Lung (tissue), 12 donors: ENCODE measurements around the gene SLC4A2. TPM values are rescaled to one million over a fixed set of nuclear protein-coding genes. Genes with fewer than 3 reads are reported as not detected.

ENCODE experiments used
- ATAC-seq: fragments of 200-7000 bp; cut with Tn5 transposase; one replicate; pipeline ENCODE4 v1.9.1; 2020; ENCODE audit warnings: moderate number of reproducible peaks; ENCODE audit not compliant: insufficient read depth, low FRiP score
- DNase-seq, 3 donors: peaks; one replicate each; pipeline ENCODE4 v3.0.0-alpha.2; 2013 to 2017
- H3K27ac ChIP-seq, 2 donors: one replicate each; pipeline ENCODE4 v1.5.1; 2013; ENCODE audit warnings: mild to moderate bottlenecking in 2 of 2, moderate library complexity in 2 of 2, control low read depth in 1 of 2, inconsistent platforms in 1 of 2, low read depth in 1 of 2, low read length in 1 of 2
- H3K27me3 ChIP-seq, 3 donors: one replicate each; pipeline ENCODE4 v1.5.1; 2013; ENCODE audit warnings: low read length in 2 of 3; ENCODE audit not compliant: control insufficient read depth in 3 of 3, insufficient read depth in 3 of 3
- H3K36me3 ChIP-seq, 4 donors: one replicate each; pipeline ENCODE4 v1.5.1; 2013; ENCODE audit warnings: low read length in 4 of 4, mild to moderate bottlenecking in 1 of 4, moderate library complexity in 1 of 4; ENCODE audit not compliant: control insufficient read depth in 4 of 4, insufficient read depth in 4 of 4
- H3K4me1 ChIP-seq, 5 donors: one replicate each; pipeline ENCODE4 v1.5.1; 2013; ENCODE audit warnings: low read length in 5 of 5, mild to moderate bottlenecking in 2 of 5, moderate library complexity in 1 of 5; ENCODE audit not compliant: control insufficient read depth in 5 of 5, insufficient read depth in 5 of 5
- H3K4me3 ChIP-seq: one replicate; pipeline ENCODE4 v1.5.1; 2013; ENCODE audit warnings: mild to moderate bottlenecking, control low read depth, moderate library complexity
- H3K9ac ChIP-seq, 2 donors: one replicate each; pipeline ENCODE4 v1.5.1; 2013; ENCODE audit warnings: low read length in 2 of 2, control low read depth in 1 of 2; ENCODE audit not compliant: insufficient read depth in 1 of 2
- H3K9me3 ChIP-seq, 4 donors: one replicate each; pipeline ENCODE4 v1.5.1; 2013; ENCODE audit warnings: low read length in 3 of 4, mild to moderate bottlenecking in 1 of 4, moderate library complexity in 1 of 4; ENCODE audit not compliant: control insufficient read depth in 4 of 4, insufficient read depth in 3 of 4
- WGBS, 2 donors: extraction: QIAGEN DNeasy Blood & Tissue Kit; methylation state at CpG; one replicate each; pipeline ENCODE4 v1.1.7; 2013; 5-methylcytosine and 5-hydroxymethylcytosine counted together
- polyA plus RNA-seq, 2 donors: library from polyadenylated mRNA; stranded (reverse); fragments of 200-250 nt; gene quantifications; one replicate each; pipeline ENCODE4 v1.2.1, GENCODE V29; 2013
- total RNA-seq, 2 donors: library from RNA; depleted of rRNA in 1 of 2; stranded (reverse); fragments of >200 nt in 1 of 2; gene quantifications; one replicate each; pipeline ENCODE4 v1.2.1, GENCODE V29; 2014 to 2021
- TF ChIP-seq, protein P1 (sequence below): IDR thresholded peaks from 2 replicates; pipeline ENCODE4 v1.5.1; 2012; ENCODE audit warnings: mild to moderate bottlenecking; ENCODE audit errors: control extremely low read depth, extremely low read depth
- donor health status: control.
- donor health status: control.
- donor health status: Bipolar disorder and iron deficiency.
- donor health status: healthy.
- donor health status: DM: yes; HTN: yes; CAD: no.

The SLC4A2 gene
- total and polyA plus RNA-seq, 4 donors, result 66.3 to 173 (median 120) TPM

- no peaks in the 10 kb centered on the region for H3K9me3 ChIP-seq
- ATAC-seq (no peak), DNase-seq (no peak)
- H3K36me3 ChIP-seq, result no peaks in the 10 kb centered on the region
- H3K4me1 ChIP-seq, result peaks cover 0 to 16% (median 9%) of the 10 kb centered on the region in 5 donors
- no peak overlapping the region for H3K27ac ChIP-seq
- TF ChIP-seq, protein P1, sequence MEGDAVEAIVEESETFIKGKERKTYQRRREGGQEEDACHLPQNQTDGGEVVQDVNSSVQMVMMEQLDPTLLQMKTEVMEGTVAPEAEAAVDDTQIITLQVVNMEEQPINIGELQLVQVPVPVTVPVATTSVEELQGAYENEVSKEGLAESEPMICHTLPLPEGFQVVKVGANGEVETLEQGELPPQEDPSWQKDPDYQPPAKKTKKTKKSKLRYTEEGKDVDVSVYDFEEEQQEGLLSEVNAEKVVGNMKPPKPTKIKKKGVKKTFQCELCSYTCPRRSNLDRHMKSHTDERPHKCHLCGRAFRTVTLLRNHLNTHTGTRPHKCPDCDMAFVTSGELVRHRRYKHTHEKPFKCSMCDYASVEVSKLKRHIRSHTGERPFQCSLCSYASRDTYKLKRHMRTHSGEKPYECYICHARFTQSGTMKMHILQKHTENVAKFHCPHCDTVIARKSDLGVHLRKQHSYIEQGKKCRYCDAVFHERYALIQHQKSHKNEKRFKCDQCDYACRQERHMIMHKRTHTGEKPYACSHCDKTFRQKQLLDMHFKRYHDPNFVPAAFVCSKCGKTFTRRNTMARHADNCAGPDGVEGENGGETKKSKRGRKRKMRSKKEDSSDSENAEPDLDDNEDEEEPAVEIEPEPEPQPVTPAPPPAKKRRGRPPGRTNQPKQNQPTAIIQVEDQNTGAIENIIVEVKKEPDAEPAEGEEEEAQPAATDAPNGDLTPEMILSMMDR, result no peak
- H3K9ac ChIP-seq, result no peak overlapping the region
- peaks cover 0 to 5% (median 0%) of the 10 kb centered on the region in 3 donors for H3K27me3 ChIP-seq
- H3K4me3 ChIP-seq, result no peak overlapping the region
- WGBS, 2 donors, result 41 to 65% methylated on average over 4 of the region's 4 CpGs
Measured at GRCh38 chr7:151053096-151053495, 6.3 kb upstream of the SLC4A2 start.

- no peak for ATAC-seq
- no peak overlapping the region for H3K9ac ChIP-seq
Measured at GRCh38 chr7:151053751-151054150, 5.6 kb upstream of the SLC4A2 start.

GRCh38 chr7:151056283-151056665 is 3.1 kb upstream of the SLC4A2 start:
- Histone ChIP-seq H3K27ac (no peak overlapping the region), H3K9ac (no peak overlapping the region), H3K4me1 (peaks cover 6 to 35% (median 18%) of the 10 kb centered on the region in 5 donors), H3K36me3 (no peaks in the 10 kb centered on the region), H3K27me3 (no peaks in the 10 kb centered on the region), H3K4me3 (no peak overlapping the region), H3K9me3 (no peaks in the 10 kb centered on the region)
- TF ChIP-seq, protein P1, result no peak
- WGBS, 2 donors, result 90 to 96% methylated on average over 6 of the region's 6 CpGs
- no peak for DNase-seq
- ATAC-seq, result no peak

More at GRCh38 chr7:151053751-151054150, 5.6 kb upstream of the SLC4A2 start:
- no peak overlapping the region for H3K4me3 ChIP-seq
- 89 to 98% methylated on average over 8 of the region's 8 CpGs for WGBS, 2 donors
- no peak for DNase-seq
- TF ChIP-seq, protein P1, result no peak
- no peak overlapping the region for H3K27ac ChIP-seq
- peaks cover 0 to 19% (median 13%) of the 10 kb centered on the region in 5 donors for H3K4me1 ChIP-seq
- no peaks in the 10 kb centered on the region for H3K9me3 ChIP-seq
- no peaks in the 10 kb centered on the region for H3K36me3 ChIP-seq
- H3K27me3 ChIP-seq, result peaks cover 0 to 5% (median 0%) of the 10 kb centered on the region in 3 donors
